NCI-H2196 (cell line): Measurements from ENCODE around the gene SSX2.
"Not testable (repeated sequence)": the region's sequence is repeated elsewhere in the genome, so short reads cannot be mapped to it uniquely, and the experiment has no call there.

Source experiments
- DNase-seq: peaks from one replicate; lab custom pipeline; 2025; ENCODE audit not compliant: unreplicated experiment; lab: John Stamatoyannopoulos, UW

SSX2 gene

GRCh38 chrX:52707078-52707477 is at the start of gene SSX2:
Gene SSX2 (minus strand): TSS chrX:52707178. CDS start chrX:52705749, 1,429 bp downstream.
- DNase-seq: not testable (repeated sequence)

DNA sequence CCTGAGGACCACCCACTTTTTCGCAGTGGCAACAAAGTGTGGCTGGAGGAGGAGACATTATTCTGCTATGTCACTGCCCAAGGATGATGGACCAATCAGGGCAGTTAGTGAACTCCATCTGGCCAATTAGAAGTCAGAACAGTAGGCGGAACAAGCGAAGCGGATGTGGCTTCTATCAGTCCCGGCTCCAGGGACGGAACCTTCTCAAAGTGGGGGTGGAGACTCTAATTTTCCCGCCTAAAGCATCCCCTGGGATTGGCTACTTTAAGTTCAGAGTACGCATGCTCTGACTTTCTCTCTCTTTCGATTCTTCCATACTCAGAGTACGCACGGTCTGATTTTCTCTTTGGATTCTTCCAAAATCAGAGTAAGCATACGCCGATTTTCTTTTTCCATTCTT is 44.0 kb upstream of the SSX2 start, which contains the start of gene SSX2B:
SSX2B (plus strand) TSS at position 301 of the 400 bp plus-strand sequence. CDS start 1,429 bp downstream, outside the sequence.
- DNase-seq: not testable (repeated sequence)

DNA sequence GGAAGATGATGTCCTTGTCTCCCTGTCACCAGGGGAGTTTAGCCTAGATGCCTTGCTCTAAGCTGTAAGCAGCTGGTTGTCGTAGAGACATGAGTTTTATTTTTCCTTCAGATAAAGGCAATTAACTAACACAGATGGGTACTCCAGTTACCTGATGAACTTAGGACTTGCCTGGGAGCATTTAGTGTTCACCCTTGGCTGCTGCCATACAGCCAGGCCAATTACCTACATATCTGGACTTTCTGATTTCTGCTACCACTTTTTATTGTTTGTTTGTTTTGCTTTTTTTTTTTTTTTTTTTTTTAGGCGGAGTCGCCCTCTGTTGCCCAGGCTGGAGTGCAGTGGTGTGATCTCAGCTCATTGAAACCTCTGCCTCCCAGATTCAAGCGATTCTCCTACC is 14.9 kb downstream of the SSX2 start:
- not testable (repeated sequence) for DNase-seq

DNA sequence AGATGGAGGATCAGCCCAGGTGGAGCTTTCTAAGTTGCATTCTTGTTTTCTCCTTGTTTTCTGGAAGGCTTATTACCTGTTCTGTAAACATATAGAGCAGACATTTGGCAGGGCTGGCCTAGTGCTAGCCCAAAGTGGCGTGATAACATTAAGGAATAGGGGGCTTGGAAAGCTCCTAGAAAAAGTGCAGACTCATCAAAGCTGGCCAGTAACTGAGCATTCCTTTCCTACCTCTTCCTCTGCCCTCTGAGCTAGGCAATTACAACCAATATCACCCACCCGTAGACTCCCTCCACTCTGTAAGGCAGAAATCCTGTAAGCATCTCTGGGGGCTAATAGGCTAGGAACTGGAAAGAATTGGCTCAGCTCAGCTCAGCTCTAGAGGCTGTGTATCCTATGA is 44.8 kb downstream of the SSX2 start:
- not testable (repeated sequence) for DNase-seq

GRCh38 chrX:52655475-52655874 is 51.5 kb downstream of the SSX2 start:
- DNase-seq: not testable (repeated sequence)

DNA sequence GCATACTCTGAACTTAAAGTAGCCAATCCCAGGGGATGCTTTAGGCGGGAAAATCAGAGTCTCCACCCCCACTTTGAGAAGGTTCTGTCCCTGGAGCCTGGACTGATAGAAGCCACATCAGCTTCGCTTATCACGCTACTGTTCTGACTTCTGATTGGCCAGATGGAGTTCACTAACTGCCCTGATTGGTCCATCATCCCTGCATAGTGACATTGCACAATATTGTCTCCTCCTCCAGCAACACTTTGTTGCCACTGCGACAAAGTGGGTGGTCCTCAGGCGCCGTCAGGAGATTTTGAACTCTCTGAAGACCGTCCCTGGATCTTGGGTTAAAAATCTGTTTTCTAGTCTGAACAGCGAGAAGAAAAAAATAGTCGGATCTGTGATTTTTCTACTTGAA is 52.2 kb downstream of the SSX2 start, which contains the start of gene SSX7:
SSX7 (minus strand) TSS at position 101 of the 400 bp plus-strand sequence. CDS start 1,428 bp downstream, outside the sequence.
- not testable (repeated sequence) for DNase-seq

DNA sequence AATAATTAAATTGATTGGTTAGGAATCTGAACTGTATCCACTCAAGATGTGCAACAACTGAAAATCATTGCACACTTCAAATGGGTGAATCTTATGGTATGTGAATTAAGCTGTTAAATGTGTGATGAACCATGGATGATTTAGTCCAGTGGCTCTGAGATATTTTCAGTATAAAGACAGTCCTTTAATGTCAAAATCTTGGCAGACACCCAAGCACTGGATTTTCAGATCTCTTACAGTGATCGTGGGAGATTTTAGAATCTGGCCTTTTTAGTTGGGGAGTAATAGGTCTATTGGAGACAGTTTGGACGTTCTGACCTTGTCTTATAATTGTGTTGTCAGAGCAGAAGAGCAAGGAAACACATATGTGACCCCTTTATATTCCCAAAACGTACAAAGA is 56.3 kb downstream of the SSX2 start:
- DNase-seq: not testable (repeated sequence)

GRCh38 chrX:52648956-52649355 is 58.0 kb downstream of the SSX2 start:
- not testable (repeated sequence) for DNase-seq
